GM19467 (cell line): ENCODE results near the gene TEF.

Source experiments
- ATAC-seq: cut with Tn5 transposase; IDR thresholded peaks from one replicate; pipeline ENCODE4 v1.9.1; 2021; ENCODE audit warnings: mild to moderate bottlenecking, moderate library complexity; ENCODE audit not compliant: unreplicated experiment

The TEF gene

DNA sequence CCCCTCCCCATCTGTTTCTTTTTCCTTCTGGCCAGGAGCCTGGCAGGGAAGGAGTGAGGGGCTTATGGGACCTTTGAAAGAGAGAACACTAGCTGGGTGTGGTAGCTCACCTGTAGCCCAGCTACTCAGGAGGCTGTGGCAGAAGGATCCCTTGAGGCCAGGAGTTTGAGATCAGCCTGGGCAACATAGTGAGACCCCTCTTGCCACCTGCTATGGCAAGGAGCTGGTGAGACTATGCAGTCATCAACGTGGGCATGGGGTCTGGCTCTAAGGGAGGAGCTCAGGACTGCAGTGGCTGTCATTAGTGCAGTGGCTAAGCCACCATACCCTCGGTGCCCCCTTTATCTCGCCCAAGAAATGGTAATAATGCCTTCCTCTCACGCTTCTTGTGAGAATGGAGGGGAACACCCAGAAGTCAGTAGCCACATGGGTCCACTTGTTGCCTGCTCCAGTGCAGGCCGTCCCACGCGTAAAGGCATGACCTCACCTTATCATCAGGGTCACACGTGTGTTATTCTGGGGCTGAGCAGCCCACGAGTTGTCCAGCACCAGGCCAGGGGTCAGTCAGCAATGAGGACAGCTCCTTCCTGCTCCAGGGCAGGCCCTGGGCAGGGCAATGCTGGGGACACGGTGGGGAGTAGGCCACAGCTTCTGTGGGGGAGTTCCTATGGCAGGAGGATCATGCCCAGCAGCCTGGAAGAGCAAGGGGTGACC lies 27.7 kb upstream of the TEF start:
- ATAC-seq: no peak

DNA sequence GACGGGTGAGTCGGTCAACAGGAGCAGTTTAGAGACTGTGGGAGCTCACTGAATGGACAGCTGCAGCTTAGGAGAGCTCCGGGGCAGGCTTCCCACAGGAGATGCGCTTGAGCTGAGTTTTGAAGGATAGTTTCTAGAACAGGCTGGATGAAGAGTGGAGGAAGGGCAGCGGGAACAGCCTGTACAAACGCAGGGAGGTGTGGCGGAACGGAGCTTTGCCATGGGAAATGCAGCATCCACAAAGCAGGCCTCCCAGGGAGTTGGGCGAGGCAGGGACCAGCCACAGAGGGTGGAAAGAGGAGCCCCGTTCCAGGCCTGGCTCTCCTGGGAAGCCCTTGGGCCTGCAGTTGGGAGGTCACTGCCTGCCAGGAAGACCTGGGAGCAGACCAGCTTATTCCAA lies 26.8 kb upstream of the TEF start:
- no peak for ATAC-seq

DNA sequence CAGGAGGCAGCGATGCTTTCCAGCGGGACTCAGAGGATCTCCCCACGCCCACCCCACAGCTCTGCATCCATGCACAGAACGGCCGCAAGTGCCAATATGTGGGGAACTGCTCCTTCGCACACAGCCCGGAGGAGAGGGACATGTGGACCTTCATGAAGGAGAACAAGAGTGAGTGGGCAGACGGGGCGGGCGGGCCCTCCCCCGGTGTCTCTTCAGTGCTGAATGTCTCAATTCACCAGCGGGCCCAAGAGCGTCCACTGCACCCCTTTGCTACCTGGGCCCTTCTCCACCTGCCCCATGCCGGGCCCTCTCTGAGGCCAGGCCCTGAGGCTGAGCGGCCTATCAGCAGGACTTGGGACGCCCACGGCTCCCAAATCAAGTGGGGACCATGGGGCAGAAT lies 25.8 kb upstream of the TEF start:
- no peak for ATAC-seq

DNA sequence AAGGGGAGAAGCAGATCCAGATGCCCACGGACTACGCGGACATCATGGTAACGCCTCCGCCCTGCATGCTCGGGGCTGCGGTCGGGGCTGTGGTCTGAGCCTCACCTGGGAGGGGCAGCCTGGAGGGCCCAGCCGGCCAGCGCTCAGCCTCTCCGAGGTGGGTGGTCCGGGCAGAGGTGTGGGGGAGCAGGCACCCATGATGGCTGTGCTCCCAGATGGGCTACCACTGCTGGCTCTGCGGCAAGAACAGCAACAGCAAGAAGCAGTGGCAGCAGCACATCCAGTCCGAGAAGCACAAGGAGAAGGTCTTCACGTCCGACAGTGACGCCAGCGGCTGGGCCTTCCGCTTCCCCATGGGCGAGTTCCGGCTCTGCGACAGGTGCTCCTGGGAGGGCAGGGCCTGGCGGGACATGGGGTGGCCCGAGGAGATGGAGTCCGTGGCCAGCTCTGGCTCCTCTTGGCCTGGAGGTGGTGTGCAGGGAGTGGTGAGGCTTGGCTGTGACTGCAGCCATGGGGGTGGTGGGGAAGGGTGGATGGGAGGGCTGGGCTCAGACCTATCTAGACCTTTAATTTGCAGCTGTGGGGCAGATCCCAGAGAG lies 25.2 kb upstream of the TEF start:
- ATAC-seq: no peak

DNA sequence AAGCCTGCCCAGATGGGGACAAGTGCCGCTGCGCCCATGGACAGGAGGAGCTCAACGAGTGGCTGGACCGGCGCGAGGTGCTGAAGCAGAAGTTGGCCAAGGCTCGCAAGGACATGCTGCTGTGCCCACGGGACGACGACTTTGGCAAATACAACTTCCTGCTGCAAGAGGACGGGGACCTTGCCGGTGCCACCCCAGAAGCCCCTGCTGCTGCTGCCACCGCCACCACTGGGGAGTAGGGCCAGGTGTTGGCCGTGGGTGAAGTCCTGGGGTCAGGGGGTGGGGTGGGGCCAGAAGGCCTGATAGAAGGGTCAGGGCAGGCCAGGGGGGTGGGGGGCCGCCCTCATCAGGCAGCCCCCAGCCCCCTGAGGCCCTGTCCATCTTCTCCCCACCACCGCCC lies 24.6 kb upstream of the TEF start:
- no peak for ATAC-seq

DNA sequence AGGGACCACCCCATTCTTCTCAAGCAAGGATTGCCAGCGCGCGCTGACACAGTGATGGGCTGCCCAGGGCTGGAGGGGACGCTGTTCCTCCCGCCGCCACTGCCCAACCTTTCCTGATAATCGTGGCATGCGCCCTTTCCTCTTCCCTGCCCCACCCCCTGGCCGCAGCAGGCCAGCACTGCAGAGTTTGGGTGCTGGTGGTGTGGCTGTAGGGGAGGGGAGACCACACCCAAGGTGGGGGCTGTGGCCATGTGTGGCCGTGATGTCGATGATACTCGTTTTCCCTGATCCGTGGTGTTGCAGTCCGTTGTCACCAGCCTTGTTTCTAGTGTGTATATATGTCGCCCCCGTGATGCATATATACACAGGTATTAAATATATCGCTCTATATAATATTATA lies 22.8 kb upstream of the TEF start:
- no peak for ATAC-seq

DNA sequence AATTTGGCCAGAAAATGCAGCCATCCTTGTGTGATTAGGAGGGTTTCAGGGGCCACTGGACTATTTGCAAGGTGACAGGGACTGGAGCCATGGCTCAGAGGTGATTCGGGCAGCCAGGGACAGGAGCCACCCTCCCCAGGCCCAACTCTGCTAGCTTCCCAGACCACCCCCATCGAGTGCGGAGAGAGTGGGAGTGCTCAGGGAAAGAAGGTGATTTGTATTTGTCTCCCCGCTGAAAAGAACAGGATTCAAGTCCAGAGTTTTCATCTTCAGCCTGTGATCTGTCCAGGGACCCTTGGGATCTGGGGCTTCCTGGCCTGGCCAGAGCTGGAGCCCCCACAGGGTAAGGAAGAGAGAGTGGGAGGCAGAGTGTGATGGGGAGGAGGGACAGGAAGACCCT lies 22.4 kb upstream of the TEF start:
- ATAC-seq: no peak

DNA sequence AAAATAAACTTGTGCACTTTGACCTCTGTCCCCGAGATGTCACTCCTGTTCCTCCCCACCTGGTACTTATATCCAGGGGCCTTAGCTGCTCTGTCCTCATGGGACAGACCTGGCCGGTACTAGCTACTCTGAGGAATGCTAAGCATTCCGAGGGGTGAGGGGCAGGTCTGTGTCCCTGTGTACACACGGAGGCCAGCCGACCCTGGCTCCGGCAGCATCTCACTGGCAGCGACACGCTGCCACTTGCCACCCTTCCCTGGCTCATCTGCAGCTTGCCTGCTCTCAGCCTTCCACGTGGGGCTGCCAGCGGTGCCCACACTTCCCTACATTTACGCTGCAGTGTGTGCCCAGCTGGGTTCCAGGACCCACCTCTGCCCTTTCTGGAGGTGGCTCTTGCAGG lies 21.6 kb upstream of the TEF start:
- no peak for ATAC-seq

DNA sequence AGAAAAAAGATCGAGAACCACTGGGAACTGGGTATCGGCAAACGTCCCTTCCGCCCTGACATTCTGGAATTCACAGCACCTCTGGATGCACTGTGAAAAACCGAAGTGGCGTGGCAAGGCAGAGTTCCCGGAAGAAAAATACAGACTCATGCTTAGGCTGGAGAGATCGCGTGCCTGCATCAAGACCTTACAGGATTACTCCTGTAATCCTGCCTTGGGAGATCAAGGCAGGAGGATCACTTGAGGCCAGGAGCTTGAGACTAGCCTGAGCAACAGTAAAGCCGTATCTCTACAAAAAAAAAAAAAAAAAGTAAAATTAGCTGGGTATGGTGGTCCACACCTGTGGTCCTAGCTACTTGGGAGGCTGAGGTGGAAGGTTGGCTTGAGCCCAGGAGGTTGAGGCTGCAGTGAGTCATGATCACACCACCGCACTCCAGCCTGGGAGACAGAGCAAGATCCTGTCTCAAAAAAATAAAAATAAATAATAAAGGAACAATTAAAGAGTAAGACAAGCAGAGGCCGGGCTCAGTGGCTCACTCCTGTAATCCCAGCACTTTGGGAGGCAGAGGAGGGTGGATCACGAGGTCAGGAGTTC lies 19.9 kb upstream of the TEF start:
- no peak for ATAC-seq

DNA sequence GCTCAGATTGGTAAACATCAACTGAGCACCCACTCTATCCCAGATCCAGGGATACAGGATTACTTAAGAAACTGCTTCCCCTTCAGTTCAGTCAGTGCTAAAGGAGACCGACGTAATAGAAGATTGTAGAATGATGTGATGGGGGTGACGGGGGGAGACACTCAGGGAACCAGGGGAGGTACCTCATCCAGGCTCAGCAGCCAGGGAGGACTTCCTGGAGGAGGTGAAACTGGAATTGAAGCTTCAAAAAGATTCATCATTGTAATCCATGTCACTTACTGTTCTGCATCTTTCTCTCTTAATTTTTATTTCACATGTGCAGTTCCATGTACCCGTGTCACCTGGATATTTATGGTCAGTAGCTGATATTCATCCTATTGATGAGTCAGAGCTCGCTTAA lies 19.1 kb upstream of the TEF start:
- ATAC-seq: no peak

DNA sequence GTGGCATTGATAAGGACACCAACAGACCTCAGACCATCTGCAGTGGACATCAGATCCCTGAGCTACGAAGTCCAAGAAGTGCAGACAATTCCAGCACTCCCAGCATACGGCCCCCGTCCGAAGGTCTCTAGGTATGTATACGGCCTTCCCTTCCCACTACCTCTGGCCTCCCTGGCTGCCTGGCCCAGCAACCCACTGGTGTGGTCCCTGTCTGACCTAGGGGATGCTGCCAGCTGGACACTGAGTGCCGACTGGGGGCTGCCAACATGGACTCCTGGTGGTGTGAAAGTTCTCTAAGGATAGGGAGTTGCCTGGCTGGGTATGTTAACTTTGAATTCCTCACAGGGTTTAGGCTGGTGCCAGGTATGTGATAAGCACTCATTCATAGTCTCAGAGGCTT lies 17.5 kb upstream of the TEF start:
- no peak for ATAC-seq

DNA sequence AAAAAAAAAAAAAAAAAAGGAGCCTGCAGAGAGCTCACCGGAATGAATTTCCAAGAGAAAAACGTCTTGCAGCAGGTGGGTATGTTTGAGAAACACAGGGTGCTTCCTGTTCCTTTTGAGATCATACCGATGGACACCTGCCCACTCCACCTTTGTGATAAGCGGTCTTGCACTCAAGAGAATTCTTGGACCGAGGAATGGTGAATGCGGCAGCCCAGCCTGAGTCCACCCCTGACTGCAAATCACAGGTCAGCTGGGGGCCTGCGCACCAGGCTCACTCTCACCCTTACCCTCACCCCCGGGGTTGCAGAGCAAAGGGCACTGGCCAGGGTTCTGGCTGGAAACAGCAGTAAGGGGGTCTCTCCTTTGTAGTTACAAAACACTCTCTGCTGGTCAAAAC lies 16.8 kb upstream of the TEF start:
- ATAC-seq: no peak

DNA sequence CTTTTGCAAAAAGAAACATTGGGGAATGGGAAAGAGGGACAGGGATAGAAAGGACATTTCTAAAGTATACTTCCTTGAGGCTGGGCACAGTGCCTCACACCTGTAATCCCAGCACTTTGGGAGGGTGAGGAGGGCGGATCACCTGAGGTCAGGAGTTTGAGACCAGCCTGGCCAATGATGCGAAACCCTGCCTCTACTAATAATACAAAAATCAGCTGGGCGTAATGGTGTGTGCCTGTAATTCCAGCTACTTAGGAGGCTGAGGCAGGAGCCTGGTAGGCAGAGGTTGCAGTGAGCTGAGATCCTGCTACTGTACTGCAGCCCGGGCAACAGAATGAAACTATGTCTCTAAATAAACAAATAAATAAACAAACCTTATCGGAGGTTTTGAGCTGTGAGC lies 16.3 kb upstream of the TEF start:
- ATAC-seq: no peak

DNA sequence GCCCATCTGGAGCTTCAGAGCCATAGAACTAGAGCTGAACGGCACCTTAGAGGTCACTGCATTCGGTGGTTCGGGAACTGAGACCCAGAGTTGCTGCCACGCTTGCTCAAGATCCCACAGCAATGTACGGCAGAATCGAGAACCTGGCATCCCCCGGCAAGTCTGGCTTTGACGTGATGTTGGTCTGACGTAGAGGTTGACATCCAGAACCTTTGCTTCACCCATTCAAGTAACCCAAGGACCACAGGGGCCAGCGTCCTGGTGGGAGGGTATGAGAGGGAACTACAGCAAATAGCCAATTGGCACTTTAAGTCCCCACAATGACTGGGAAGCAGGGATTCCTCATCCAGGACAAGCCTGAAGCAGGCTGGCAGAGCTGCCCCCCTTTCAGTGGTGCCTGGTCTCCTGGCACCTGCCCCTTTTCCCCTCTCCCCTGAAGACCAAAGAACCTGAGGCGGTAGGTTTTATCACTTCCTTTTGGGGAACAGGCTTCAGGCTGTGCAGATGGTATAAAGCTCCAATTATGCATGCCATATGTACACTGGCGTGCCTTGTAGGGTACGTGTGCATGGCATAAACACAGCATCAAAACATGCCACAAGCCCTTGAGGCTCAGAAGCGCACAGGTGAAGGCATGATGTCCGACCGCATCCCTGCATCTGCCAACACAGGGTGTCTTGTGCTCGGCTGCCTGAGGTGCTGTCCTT lies 15.3 kb upstream of the TEF start:
- ATAC-seq: no peak

DNA sequence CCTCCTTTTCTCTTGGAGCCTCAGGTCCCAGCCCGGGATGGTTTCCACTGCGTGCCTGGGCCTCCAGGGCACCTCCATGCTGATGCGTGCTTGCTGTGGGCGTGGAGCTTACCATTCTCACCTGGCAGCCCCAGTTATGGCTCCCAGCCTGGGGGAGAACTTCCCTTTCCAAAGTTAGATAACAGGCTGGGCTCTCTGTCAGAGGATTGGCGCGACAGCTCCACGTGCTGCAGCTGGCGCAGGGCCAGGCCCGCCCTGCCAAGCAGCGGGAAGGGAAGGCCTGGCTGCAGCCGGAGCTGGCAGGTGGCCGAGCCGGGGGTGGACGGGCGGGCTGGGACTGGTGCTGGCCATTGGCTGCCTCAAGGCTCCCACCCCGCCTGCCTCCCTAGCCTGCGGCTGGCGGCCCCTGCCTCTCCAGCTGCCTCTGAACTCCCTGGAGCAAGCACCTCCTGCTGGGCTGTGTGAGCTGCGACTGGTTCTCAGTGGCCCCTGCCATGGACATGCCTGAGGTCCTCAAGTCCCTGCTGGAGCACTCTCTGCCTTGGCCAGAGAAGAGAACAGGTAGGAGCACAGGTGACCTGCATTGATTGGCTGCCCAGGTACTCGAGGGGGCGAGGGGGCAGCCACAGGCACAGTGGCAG lies 14.6 kb upstream of the TEF start:
- ATAC-seq: no peak

DNA sequence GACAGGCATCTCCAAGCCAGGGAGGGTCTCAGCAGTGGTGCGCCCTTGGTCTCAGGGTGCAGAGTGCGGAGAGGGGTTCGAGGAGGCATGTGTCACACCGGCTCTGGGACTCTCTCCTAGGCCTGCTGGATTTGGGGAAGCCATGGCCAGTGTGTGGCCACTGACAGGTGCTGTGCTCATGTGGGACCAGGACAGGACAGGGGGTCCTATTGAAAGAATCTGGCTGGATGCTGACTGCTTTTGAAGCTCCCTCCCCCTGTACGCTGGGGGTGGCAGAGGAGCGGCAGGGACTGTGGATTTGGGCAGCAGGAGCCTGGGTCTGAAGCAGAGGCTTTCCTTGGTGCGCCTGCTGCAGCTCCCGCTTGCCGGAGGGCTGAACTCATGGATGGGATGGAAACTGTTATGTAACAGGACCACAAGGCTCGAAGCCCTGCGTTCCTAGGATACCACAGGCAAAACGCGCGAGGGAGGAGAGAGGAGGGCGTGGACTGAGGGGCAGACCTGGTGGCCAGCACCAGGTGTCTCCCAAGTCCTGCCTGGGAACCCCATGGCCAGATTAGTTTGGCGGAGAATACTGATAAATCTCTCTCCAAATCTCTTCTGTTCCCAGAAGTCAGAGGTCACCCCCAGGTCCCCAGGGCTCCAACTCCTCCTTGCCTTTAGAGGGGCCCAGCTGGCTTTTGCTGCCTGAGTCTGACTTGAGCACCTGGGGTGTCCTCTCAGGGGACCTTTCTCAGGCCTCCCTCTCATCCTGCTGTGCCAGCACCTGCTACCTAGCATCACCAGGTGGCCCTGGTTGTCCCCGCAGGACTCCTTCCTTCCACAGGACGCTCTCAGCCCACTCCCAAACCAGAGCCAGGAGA lies 13.8 kb upstream of the TEF start:
- no peak for ATAC-seq

DNA sequence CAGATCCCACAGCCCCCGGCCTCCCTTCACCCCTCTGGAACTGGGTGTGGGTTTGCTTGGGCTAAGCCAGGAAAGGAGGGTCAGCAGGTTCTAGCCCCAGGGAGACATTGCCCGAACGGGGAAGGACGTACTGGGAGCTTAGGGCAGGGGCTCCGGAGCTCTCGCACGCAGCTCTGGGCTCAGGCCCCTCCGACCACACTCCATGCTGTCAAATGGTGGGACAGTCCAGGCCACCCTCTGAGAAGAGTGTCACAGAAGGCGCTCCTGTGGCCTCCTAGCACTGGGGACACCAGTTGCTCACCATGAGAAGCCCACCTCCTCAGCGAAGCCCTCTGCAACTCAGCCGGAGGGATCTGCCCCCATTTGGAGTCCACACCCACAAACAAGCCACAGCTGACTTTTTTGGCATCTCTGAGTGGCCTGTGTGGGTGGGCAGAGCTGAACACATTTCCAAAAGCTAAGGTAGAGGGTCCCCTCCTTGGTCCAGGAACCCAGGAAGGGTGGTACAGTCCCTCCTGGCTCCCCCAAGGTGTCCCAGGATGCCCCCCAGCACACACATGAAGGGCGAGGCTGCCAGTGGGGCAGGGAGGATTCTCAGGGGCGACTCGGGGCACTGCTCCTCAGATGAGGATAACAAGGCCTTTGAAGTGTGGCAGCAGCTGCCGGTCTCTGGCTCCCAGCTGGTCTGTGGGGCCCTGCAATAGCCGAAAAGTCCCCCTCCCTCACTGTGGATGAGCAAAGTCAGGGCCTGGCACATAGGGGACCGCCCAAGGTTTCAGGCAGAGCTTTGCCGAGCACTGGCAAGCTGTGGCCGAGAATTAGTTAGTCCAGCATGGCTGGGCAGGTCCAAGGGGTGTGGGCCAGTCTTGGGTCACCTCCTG lies 13.0 kb upstream of the TEF start:
- no peak for ATAC-seq

DNA sequence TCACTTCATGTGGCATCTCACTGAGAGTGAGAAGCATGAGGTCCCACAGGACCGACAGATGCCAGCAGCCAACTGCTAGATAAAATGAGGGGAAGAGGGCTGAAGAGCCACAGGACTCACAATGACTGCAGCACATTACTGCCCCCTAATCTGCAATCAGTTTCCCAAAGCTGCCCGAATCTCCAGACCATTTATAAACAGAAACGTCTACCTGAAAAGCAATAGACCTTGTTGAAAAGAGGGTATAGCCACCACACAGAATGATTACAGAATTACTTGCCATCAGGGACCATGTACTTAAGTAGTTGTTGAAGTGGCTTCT lies 12.4 kb upstream of the TEF start:
- ATAC-seq: no peak

DNA sequence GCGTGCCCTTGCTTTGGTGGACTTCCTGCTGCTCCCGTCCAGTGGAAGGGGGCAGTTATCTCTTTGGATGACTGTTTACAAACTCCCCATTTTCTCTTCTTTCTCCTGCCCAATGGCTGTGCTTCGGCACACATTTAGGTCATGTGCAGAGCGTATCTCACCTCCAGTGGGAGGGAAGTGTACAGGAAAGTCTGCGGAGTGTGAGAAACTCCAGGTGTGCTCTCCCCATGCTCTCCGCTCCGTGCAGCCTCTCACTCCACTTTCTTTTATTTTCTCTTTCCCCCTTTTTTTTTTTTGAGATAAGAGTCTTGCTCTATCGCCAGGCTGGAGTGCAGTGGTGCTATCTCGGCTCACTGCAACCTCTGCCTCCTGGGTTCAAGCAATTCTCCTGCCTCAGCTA lies 11.9 kb upstream of the TEF start:
- no peak for ATAC-seq

DNA sequence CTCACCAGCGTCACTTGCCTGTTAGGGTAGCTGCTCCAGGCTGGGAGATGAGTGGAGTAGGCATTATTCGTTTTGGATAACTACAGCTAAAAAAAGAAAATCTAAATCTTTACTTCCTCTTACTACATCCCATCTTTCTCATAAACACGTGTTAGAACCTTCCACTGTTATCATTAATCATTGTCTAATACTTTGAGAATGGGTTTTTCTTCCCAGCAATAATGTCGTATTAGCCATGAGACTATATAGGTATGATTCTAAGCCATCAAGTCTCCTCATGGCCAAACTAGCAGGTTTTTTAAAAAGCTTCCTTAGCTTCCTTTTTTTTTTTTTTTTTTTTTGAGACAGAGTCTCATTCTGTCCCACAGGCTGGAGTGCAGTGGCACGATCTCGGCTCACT lies 3.9 kb upstream of the TEF start:
- no peak for ATAC-seq
